HL-60 (cell line): ENCODE measurements around the gene KSR2.

Experiments used
- DNase-seq, 2 experiments: peaks; one replicate each; pipeline ENCODE4 v3.0.0-alpha.2; 2010 to 2020; ENCODE audit warnings: low read depth in 1 of 2, low spot score in 1 of 2
- H3K27ac ChIP-seq: fragments of 250-450 bp; sonication (Bioruptor Pico); replicated peaks from 2 replicates; pipeline ENCODE4 v1.5.1; 2020; ENCODE audit warnings: mild to moderate bottlenecking, moderate library complexity
- H3K27me3 ChIP-seq: fragments of 250-450 bp; sonication (Bioruptor Pico); 2 replicates; pipeline ENCODE4 v1.5.1; 2021; ENCODE audit warnings: mild to moderate bottlenecking, moderate library complexity; ENCODE audit not compliant: insufficient read depth, poor library complexity, severe bottlenecking
- H3K4me3 ChIP-seq: replicated peaks from 2 replicates; pipeline ENCODE4 v1.5.1; 2011; ENCODE audit warnings: mild to moderate bottlenecking, control low read depth, low read length; ENCODE audit not compliant: insufficient read depth
- CTCF ChIP-seq: IDR thresholded peaks from one replicate; pipeline ENCODE4 v1.5.1; 2011; ENCODE audit warnings: low read length, control low read depth, inconsistent platforms; ENCODE audit not compliant: insufficient read depth
- GABPA ChIP-seq: IDR thresholded peaks from 2 replicates; pipeline ENCODE4 v1.6.1; 2012; ENCODE audit warnings: low read depth
- POLR2AphosphoS5 ChIP-seq: IDR thresholded peaks from 2 replicates; pipeline ENCODE4 v1.6.1; 2012; ENCODE audit warnings: low read depth
- REST ChIP-seq: IDR thresholded peaks from 2 replicates; pipeline ENCODE4 v1.6.1; 2012; ENCODE audit warnings: low read depth; ENCODE audit not compliant: insufficient replicate concordance
- SPI1 ChIP-seq: IDR thresholded peaks from 2 replicates; pipeline ENCODE4 v1.6.1; 2012; ENCODE audit warnings: low read depth, mild to moderate bottlenecking, borderline replicate concordance

KSR2 gene

GRCh38 chr12:117404203-117404853 is 564.5 kb downstream of the KSR2 start:
- TF ChIP-seq REST (no peak), GABPA (no peak), CTCF (no peak), POLR2AphosphoS5 (no peak), SPI1 (no peak)
- Histone ChIP-seq H3K27me3 (no peaks in the 10 kb centered on the region), H3K4me3 (no peak overlapping the region)

GRCh38 chr12:117403586-117404139 is 565.1 kb downstream of the KSR2 start:
- TF ChIP-seq REST: no peak
- no peak for TF ChIP-seq CTCF
- TF ChIP-seq POLR2AphosphoS5: no peak
- TF ChIP-seq SPI1: no peak
- no peak for TF ChIP-seq GABPA
- H3K27ac ChIP-seq: no peak overlapping the region
- no peak overlapping the region for H3K4me3 ChIP-seq
- no peaks in the 10 kb centered on the region for H3K27me3 ChIP-seq
- no peak for DNase-seq

More at GRCh38 chr12:117404203-117404853, 564.5 kb downstream of the KSR2 start:
- H3K27ac ChIP-seq: no peak overlapping the region
- no peak for DNase-seq
